SK-N-SH treated with all-trans-retinoic acid at 6 μM for 48 hours (cell line): ENCODE results near the gene TLE4.
"Not testable (repeated sequence)": the region's sequence is repeated elsewhere in the genome, so short reads cannot be mapped to it uniquely, and the experiment has no call there.

Source experiments
- ATAC-seq: fragments of 200-7000 bp; cut with Tn5 transposase; 3 replicates; pipeline ENCODE4 v1.9.1; 2020; ENCODE audit warnings: mild to moderate bottlenecking, moderate library complexity
- ARNTL ChIP-seq: fragments of 450-650 bp; formaldehyde crosslinking; IDR thresholded peaks from 2 replicates; pipeline ENCODE4 v1.5.0; 2020; ENCODE audit warnings: low read depth, mild to moderate bottlenecking, moderate library complexity, borderline replicate concordance
- BACH2 ChIP-seq: fragments of 250-450 bp; sonication (Bioruptor Pico); IDR thresholded peaks from 2 replicates; pipeline ENCODE4 v1.9.0; 2021; ENCODE audit warnings: mild to moderate bottlenecking, borderline replicate concordance
- CREB5 ChIP-seq: fragments of 250-450 bp; sonication (Bioruptor Pico); IDR thresholded peaks from 2 replicates; pipeline ENCODE4 v1.5.1; 2020; ENCODE audit warnings: low read depth, mild to moderate bottlenecking, moderate library complexity
- CSDC2 ChIP-seq: fragments of 250-450 bp; sonication (Bioruptor Pico); IDR thresholded peaks from 2 replicates; pipeline ENCODE4 v1.5.0; 2020; ENCODE audit warnings: mild to moderate bottlenecking, moderate library complexity
- ESRRG ChIP-seq: fragments of 250-450 bp; sonication (Bioruptor Pico); IDR thresholded peaks from 2 replicates; pipeline ENCODE4 v1.6.1; 2021; ENCODE audit warnings: mild to moderate bottlenecking
- GLIS3 ChIP-seq: fragments of 250-450 bp; sonication (Bioruptor Pico); IDR thresholded peaks from 2 replicates; pipeline ENCODE4 v1.5.0; 2020; ENCODE audit warnings: mild to moderate bottlenecking, moderate library complexity
- ISL1 ChIP-seq: fragments of 250-450 bp; sonication (Bioruptor Pico); IDR thresholded peaks from 2 replicates; pipeline ENCODE4 v2.1.2; 2022; ENCODE audit warnings: mild to moderate bottlenecking, moderate library complexity
- OSR1 ChIP-seq: fragments of 250-450 bp; sonication (Bioruptor Pico); IDR thresholded peaks from 2 replicates; pipeline ENCODE4 v1.8.0; 2022; ENCODE audit warnings: moderate library complexity, mild to moderate bottlenecking, inconsistent platforms
- PATZ1 ChIP-seq: fragments of 250-450 bp; sonication (Bioruptor Pico); IDR thresholded peaks from 2 replicates; pipeline ENCODE4 v1.8.0; 2020; ENCODE audit warnings: mild to moderate bottlenecking, moderate library complexity, borderline replicate concordance
- PPARA ChIP-seq: fragments of 250-450 bp; sonication (Bioruptor Pico); IDR thresholded peaks from 2 replicates; pipeline ENCODE4 v1.5.0; 2020; ENCODE audit warnings: mild to moderate bottlenecking, borderline replicate concordance
- RARB ChIP-seq: fragments of 250-450 bp; sonication (Bioruptor Pico); IDR thresholded peaks from 2 replicates; pipeline ENCODE4 v1.8.0; 2021; ENCODE audit warnings: mild to moderate bottlenecking, moderate library complexity
- SNAI2 ChIP-seq: fragments of 250-450 bp; sonication (Bioruptor Pico); IDR thresholded peaks from 2 replicates; pipeline ENCODE4 v1.5.0; 2020; ENCODE audit warnings: mild to moderate bottlenecking, moderate library complexity
- TCF4 ChIP-seq: fragments of 250-450 bp; sonication (Bioruptor Pico); IDR thresholded peaks from 2 replicates; pipeline ENCODE4 v1.8.0; 2021; ENCODE audit warnings: mild to moderate bottlenecking, moderate library complexity, borderline replicate concordance
- TOX ChIP-seq: fragments of 250-450 bp; sonication (Bioruptor Pico); IDR thresholded peaks from 2 replicates; pipeline ENCODE4 v1.8.0; 2021; ENCODE audit warnings: mild to moderate bottlenecking, moderate library complexity, borderline replicate concordance
- TSHZ2 ChIP-seq: fragments of 250-450 bp; sonication (Bioruptor Pico); IDR thresholded peaks from 2 replicates; pipeline ENCODE4 v1.5.0; 2020; ENCODE audit warnings: mild to moderate bottlenecking, moderate library complexity
- ZC3H10 ChIP-seq: fragments of 250-450 bp; sonication (Bioruptor Pico); IDR thresholded peaks from 2 replicates; pipeline ENCODE4 v1.5.1; 2021; ENCODE audit warnings: mild to moderate bottlenecking, moderate library complexity
- ZNF565 ChIP-seq: fragments of 450-650 bp; formaldehyde crosslinking; conservative IDR thresholded peaks from 2 replicates; pipeline ENCODE4 v1.5.0; 2020; ENCODE audit warnings: low read depth, mild to moderate bottlenecking, moderate library complexity
- ZNF70 ChIP-seq: fragments of 450-650 bp; formaldehyde crosslinking; IDR thresholded peaks from 2 replicates; pipeline ENCODE4 v1.5.0; 2020; ENCODE audit warnings: mild to moderate bottlenecking, moderate library complexity
- ZNF8 ChIP-seq: fragments of 450-650 bp; formaldehyde crosslinking; IDR thresholded peaks from 2 replicates; pipeline ENCODE4 v1.5.0; 2020; ENCODE audit warnings: mild to moderate bottlenecking, moderate library complexity
- TF ChIP-seq, protein P1 (sequence below): fragments of 250-450 bp; sonication (Bioruptor Pico); IDR thresholded peaks from 2 replicates; pipeline ENCODE4 v1.8.0; 2021; ENCODE audit warnings: low read depth, mild to moderate bottlenecking, moderate library complexity, borderline replicate concordance

The TLE4 gene

DNA sequence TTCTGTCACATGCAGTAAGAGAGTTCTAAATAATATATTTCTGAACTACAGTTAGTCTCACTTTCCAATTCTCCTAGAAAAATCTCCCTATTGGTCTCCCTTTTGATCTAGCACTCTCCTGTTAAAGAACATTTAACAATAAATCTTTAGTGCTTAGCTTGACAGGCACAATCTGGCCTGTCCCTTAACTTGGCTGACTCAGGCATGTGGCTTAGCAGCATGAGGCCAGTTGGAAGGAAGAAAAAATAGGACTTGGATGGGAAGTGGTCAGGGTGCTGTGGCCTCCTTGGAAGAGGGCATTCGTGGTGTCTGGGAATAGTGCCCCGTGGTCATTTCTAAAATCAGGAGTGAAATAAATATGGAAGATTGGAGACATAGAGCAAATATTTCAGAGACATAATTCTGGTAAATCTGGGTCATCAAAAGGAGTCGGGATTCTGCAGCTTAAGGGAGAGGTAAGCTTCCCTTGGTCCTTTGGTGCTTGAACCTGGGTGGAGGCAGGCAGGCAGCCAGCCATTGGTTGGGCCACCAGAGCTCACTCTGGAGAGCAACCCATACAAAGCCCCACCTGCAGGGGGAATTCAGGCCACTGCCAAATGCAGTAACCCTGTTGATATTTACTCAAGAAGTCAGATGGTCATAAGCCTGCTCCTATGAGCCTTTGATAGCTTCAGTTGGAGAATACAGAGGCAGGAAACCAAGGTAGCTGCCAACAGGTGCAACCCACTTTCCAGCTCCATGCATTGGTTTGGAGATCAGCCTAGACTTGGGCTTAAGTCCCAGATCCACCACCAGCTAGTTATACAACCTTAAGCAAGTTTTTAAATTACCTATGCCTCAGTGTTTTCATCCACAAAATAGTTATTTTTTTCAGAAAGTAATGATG lies 28.8 kb upstream of the TLE4 start:
- ATAC-seq = no peak
- TF ChIP-seq CREB5 (CRISPR knock-in tag) (no peak), ISL1 (CRISPR knock-in tag) (no peak), ZC3H10 (CRISPR knock-in tag) (no peak), BACH2 (CRISPR knock-in tag) (no peak), TSHZ2 (no peak), SNAI2 (CRISPR knock-in tag) (no peak), TCF4 (CRISPR knock-in tag) (no peak), CSDC2 (CRISPR knock-in tag) (no peak), ZNF8 (no peak), TOX (CRISPR knock-in tag) (no peak), ZNF565 (CRISPR knock-in tag) (no peak), PPARA (CRISPR knock-in tag) (no peak), GLIS3 (CRISPR knock-in tag) (no peak), ESRRG (no peak)
- TF ChIP-seq, protein P1, sequence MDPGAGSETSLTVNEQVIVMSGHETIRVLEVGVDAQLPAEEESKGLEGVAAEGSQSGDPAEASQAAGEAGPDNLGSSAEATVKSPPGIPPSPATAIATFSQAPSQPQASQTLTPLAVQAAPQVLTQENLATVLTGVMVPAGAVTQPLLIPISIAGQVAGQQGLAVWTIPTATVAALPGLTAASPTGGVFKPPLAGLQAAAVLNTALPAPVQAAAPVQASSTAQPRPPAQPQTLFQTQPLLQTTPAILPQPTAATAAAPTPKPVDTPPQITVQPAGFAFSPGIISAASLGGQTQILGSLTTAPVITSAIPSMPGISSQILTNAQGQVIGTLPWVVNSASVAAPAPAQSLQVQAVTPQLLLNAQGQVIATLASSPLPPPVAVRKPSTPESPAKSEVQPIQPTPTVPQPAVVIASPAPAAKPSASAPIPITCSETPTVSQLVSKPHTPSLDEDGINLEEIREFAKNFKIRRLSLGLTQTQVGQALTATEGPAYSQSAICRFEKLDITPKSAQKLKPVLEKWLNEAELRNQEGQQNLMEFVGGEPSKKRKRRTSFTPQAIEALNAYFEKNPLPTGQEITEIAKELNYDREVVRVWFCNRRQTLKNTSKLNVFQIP = no peak

DNA sequence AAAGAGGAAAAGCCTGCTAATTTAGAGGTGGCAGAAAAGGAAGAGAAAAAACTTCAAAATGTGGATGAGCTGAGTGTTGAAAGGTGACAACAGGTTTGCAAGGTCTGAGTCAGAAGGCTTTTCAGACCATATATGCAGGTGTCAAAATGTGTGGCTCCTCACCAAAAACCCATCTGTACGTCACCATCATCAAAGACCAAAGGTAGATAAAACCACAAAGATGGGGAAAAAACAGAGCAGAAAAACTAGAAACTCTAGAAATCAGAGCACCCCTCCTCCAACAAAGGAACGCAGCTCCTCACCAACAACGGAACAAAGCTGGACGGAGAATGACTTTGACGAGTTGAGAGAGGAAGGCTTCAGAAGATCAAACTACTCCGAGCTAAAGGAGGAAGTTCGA lies 27.4 kb upstream of the TLE4 start:
- ATAC-seq = not testable (repeated sequence)

DNA sequence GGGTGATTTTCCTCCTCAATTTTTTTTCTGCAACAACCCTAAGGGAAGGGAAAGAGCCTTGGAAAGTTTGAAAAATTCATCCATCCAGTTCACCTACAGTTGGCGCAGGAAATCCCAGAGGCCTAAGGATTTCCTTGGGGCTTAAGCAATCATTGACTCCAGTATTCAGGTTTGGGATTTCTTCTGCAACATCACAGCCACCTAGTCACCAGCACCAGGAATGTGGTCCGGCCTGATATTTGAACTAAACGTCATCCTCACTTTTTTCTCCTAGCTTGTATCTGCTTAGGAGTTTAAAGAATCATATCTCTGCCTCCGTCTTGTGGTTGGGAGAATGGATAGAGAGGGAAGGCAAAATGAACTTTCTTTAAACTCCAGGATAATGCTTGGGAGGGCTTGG lies 20.2 kb upstream of the TLE4 start:
- TF ChIP-seq CSDC2 (CRISPR knock-in tag) (no peak), OSR1 (CRISPR knock-in tag) (no peak), ISL1 (CRISPR knock-in tag) (no peak), TSHZ2 (no peak), ZNF70 (no peak), ARNTL (CRISPR knock-in tag) (no peak), ESRRG (no peak), SNAI2 (CRISPR knock-in tag) (no peak), ZNF565 (CRISPR knock-in tag) (no peak), TCF4 (CRISPR knock-in tag) (no peak), PATZ1 (CRISPR knock-in tag) (no peak), GLIS3 (CRISPR knock-in tag) (no peak), ZNF8 (no peak), PPARA (CRISPR knock-in tag) (no peak), RARB (CRISPR knock-in tag) (no peak)
- no peak for ATAC-seq
